Measurements from ENCODE around the gene ANKRD10.

The ANKRD10 gene

DNA sequence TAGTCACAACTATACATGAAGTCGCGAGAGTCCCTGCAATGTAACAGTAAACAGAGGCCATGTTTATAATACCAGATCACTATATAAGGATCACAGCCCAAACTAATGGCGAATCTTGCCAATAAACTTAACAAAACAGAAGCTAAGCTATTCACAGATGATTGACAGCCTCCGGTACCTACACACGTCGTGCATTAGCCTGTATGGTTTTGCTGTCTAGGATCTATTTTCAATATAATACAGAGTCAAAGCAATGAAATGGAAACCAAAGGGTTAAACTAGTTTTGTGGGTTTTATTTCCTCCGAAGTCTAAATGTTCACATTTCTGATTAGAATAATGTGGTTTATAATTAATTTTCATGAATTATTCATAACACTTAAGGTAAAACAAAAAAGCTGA is 10.1 kb downstream of the ANKRD10 start:
- no peak for TF ChIP-seq ZNF70 (CRISPR knock-in tag; IDR thresholded peaks at IDR 0.05)
- TF ChIP-seq PPARA (CRISPR knock-in tag; IDR thresholded peaks at IDR 0.05; ENCODE audit: borderline replicate concordance), result no peak
- TF ChIP-seq, protein P1, sequence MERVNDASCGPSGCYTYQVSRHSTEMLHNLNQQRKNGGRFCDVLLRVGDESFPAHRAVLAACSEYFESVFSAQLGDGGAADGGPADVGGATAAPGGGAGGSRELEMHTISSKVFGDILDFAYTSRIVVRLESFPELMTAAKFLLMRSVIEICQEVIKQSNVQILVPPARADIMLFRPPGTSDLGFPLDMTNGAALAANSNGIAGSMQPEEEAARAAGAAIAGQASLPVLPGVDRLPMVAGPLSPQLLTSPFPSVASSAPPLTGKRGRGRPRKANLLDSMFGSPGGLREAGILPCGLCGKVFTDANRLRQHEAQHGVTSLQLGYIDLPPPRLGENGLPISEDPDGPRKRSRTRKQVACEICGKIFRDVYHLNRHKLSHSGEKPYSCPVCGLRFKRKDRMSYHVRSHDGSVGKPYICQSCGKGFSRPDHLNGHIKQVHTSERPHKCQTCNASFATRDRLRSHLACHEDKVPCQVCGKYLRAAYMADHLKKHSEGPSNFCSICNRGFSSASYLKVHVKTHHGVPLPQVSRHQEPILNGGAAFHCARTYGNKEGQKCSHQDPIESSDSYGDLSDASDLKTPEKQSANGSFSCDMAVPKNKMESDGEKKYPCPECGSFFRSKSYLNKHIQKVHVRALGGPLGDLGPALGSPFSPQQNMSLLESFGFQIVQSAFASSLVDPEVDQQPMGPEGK (CRISPR knock-in tag; IDR thresholded peaks at IDR 0.05; ENCODE audit: borderline replicate concordance), result no peak
- no peak for TF ChIP-seq CSDC2 (CRISPR knock-in tag; IDR thresholded peaks at IDR 0.05)
- TF ChIP-seq, protein P2, sequence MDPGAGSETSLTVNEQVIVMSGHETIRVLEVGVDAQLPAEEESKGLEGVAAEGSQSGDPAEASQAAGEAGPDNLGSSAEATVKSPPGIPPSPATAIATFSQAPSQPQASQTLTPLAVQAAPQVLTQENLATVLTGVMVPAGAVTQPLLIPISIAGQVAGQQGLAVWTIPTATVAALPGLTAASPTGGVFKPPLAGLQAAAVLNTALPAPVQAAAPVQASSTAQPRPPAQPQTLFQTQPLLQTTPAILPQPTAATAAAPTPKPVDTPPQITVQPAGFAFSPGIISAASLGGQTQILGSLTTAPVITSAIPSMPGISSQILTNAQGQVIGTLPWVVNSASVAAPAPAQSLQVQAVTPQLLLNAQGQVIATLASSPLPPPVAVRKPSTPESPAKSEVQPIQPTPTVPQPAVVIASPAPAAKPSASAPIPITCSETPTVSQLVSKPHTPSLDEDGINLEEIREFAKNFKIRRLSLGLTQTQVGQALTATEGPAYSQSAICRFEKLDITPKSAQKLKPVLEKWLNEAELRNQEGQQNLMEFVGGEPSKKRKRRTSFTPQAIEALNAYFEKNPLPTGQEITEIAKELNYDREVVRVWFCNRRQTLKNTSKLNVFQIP (CRISPR knock-in tag; IDR thresholded peaks at IDR 0.05; ENCODE audit: borderline replicate concordance, low read depth), result no peak
- no peak for TF ChIP-seq ZNF565 (CRISPR knock-in tag; conservative IDR thresholded peaks at IDR 0.05; ENCODE audit: low read depth)
- TF ChIP-seq RARB (CRISPR knock-in tag; IDR thresholded peaks at IDR 0.05), result no peak
- TF ChIP-seq ARNTL (CRISPR knock-in tag; IDR thresholded peaks at IDR 0.05; ENCODE audit: borderline replicate concordance, low read depth), result no peak
- TF ChIP-seq GLIS3 (CRISPR knock-in tag; IDR thresholded peaks at IDR 0.05), result no peak
- no peak for TF ChIP-seq TCF4 (CRISPR knock-in tag; IDR thresholded peaks at IDR 0.05; ENCODE audit: borderline replicate concordance)
- ATAC-seq, result no peak

DNA sequence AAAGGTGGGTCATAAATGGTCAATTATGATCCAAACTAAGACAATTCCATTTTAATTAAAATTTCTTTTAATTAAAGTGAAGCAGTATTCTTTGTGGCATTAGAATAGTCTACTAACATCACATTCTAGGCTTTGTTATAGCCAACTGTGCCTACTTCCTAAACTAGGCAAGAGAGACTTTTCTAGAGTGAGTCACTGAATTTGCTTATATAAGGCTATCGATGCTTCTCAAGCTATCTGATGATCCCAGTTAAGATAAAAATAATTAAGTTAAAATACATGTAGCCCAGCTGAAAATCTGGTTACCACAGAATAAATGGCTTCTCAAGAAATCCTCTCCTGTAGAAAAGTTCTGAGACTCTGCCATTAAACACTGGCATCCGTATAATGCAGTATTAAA is 12.5 kb downstream of the ANKRD10 start:
- ATAC-seq, result peak; percentile 88
- TF ChIP-seq, protein P3, sequence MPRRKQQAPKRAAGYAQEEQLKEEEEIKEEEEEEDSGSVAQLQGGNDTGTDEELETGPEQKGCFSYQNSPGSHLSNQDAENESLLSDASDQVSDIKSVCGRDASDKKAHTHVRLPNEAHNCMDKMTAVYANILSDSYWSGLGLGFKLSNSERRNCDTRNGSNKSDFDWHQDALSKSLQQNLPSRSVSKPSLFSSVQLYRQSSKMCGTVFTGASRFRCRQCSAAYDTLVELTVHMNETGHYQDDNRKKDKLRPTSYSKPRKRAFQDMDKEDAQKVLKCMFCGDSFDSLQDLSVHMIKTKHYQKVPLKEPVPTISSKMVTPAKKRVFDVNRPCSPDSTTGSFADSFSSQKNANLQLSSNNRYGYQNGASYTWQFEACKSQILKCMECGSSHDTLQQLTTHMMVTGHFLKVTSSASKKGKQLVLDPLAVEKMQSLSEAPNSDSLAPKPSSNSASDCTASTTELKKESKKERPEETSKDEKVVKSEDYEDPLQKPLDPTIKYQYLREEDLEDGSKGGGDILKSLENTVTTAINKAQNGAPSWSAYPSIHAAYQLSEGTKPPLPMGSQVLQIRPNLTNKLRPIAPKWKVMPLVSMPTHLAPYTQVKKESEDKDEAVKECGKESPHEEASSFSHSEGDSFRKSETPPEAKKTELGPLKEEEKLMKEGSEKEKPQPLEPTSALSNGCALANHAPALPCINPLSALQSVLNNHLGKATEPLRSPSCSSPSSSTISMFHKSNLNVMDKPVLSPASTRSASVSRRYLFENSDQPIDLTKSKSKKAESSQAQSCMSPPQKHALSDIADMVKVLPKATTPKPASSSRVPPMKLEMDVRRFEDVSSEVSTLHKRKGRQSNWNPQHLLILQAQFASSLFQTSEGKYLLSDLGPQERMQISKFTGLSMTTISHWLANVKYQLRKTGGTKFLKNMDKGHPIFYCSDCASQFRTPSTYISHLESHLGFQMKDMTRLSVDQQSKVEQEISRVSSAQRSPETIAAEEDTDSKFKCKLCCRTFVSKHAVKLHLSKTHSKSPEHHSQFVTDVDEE (CRISPR knock-in tag; IDR thresholded peaks at IDR 0.05), result no peak
- TF ChIP-seq SNAI2 (CRISPR knock-in tag; IDR thresholded peaks at IDR 0.05), result no peak
- peak; percentile 50 for TF ChIP-seq ISL1 (CRISPR knock-in tag; IDR thresholded peaks at IDR 0.05)
- TF ChIP-seq, protein P1 (CRISPR knock-in tag; IDR thresholded peaks at IDR 0.05; ENCODE audit: borderline replicate concordance), result no peak
- no peak for TF ChIP-seq ZNF565 (CRISPR knock-in tag; conservative IDR thresholded peaks at IDR 0.05; ENCODE audit: low read depth)
- TF ChIP-seq, protein P4, sequence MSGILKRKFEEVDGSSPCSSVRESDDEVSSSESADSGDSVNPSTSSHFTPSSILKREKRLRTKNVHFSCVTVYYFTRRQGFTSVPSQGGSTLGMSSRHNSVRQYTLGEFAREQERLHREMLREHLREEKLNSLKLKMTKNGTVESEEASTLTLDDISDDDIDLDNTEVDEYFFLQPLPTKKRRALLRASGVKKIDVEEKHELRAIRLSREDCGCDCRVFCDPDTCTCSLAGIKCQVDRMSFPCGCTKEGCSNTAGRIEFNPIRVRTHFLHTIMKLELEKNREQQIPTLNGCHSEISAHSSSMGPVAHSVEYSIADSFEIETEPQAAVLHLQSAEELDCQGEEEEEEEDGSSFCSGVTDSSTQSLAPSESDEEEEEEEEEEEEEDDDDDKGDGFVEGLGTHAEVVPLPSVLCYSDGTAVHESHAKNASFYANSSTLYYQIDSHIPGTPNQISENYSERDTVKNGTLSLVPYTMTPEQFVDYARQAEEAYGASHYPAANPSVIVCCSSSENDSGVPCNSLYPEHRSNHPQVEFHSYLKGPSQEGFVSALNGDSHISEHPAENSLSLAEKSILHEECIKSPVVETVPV (CRISPR knock-in tag; IDR thresholded peaks at IDR 0.05), result no peak

DNA sequence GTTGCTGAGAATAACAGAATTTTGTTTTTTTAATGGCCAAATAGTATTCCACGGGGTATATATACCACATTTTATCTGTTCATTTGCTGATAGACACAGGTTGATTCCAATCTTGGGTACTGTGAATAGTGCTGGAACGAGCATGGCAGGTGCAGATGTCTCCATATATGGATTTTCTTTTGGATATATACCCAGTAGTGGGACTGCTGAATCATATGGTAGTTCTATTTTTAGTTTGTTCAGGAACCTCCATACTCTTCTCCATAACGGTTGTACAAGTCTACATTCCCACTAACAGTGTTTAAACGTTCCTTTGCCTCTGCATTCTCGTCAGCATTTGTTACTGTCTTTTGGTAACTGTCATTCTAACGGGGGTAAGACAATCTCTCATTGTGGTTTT is 17.3 kb downstream of the ANKRD10 start:
- ATAC-seq, result no peak
- TF ChIP-seq ESRRG (CRISPR knock-in tag; IDR thresholded peaks at IDR 0.05) (no peak), ARNTL (CRISPR knock-in tag; IDR thresholded peaks at IDR 0.05; ENCODE audit: borderline replicate concordance, low read depth) (no peak), OSR1 (CRISPR knock-in tag; IDR thresholded peaks at IDR 0.05) (no peak), ZC3H10 (CRISPR knock-in tag; IDR thresholded peaks at IDR 0.05) (no peak), ISL1 (CRISPR knock-in tag; IDR thresholded peaks at IDR 0.05) (no peak), ZFP30 (CRISPR knock-in tag; IDR thresholded peaks at IDR 0.05) (no peak), RARB (CRISPR knock-in tag; IDR thresholded peaks at IDR 0.05) (no peak), ZNF70 (CRISPR knock-in tag; IDR thresholded peaks at IDR 0.05) (no peak)
- TF ChIP-seq, protein P2 (CRISPR knock-in tag; IDR thresholded peaks at IDR 0.05; ENCODE audit: borderline replicate concordance, low read depth), result no peak
- TF ChIP-seq, protein P5, sequence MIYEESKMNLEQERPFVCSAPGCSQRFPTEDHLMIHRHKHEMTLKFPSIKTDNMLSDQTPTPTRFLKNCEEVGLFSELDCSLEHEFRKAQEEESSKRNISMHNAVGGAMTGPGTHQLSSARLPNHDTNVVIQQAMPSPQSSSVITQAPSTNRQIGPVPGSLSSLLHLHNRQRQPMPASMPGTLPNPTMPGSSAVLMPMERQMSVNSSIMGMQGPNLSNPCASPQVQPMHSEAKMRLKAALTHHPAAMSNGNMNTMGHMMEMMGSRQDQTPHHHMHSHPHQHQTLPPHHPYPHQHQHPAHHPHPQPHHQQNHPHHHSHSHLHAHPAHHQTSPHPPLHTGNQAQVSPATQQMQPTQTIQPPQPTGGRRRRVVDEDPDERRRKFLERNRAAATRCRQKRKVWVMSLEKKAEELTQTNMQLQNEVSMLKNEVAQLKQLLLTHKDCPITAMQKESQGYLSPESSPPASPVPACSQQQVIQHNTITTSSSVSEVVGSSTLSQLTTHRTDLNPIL (CRISPR knock-in tag; IDR thresholded peaks at IDR 0.05; ENCODE audit: low read depth), result no peak

Data from SK-N-SH treated with all-trans-retinoic acid at 6 μM for 48 hours (cell line).